K562 (cell line): ENCODE measurements around the gene KRTAP10-12. TPM values are rescaled to one million over a fixed set of nuclear protein-coding genes. Genes with fewer than 3 reads are reported as not detected.

Source experiments
- ATAC-seq: fragments of 200-7000 bp; cut with Tn5 transposase; 3 replicates; pipeline ENCODE4 v1.9.1; 2020; ENCODE audit warnings: moderate library complexity
- BruUV-seq: library from RNA; stranded (reverse); fragments of 400-500 nt; replicated peaks from 2 replicates; lab custom pipeline; 2021; lab: Mats Ljungman, UMichigan
- CTCF ChIA-PET: fragments of 300-600 bp; formaldehyde crosslinking; extraction: SDS; loops from one replicate; lab custom pipeline; 2021; ENCODE audit warnings: low intra/inter-chr PET ratio; lab: Yijun Ruan, JAX
- POLR2A ChIA-PET: fragments of 300-600, 350-650 bp; sonication (Branson Sonifier 250); formaldehyde crosslinking; extraction: SDS; loops from one replicate; lab custom pipeline; 2021; ENCODE audit warnings: antibody characterized with exemption, inconsistent platforms; lab: Yijun Ruan, JAX
- DNase-seq, 4 experiments: peaks; one replicate each; pipeline versions ENCODE4 v3.0.0 to v3.0.0-alpha.2; 2011 to 2018; ENCODE audit warnings: low spot score in 3 of 4, mixed read lengths in 3 of 4; ENCODE audit errors: extremely low read depth in 1 of 4
- FAIRE-seq: peaks from 2 replicates; lab custom pipeline; 2011; peaks lifted over from hg19 to GRCh38; lab: Jason Lieb, UNC
- H2AFZ ChIP-seq: 2 replicates; pipeline ENCODE4 v1.6.0; 2011; ENCODE audit warnings: low read depth, low read length, control low read depth, inconsistent platforms
- H3K27ac ChIP-seq: fragments of 200-600 bp; 3 replicates; pipeline ENCODE4 v1.8.0; 2011; ENCODE audit warnings: low read depth, mild to moderate bottlenecking, control low read depth, inconsistent platforms, low read length, moderate library complexity, mixed read lengths; ENCODE audit errors: extremely low read depth
- H3K27me3 ChIP-seq, 2 experiments: fragments of 300-600 bp in 1 of 2; 2 replicates in 1 of 2; 3 replicates in 1 of 2; pipeline versions ENCODE4 v1.6.0 to v1.8.0; 2011; ENCODE audit warnings: inconsistent platforms in 2 of 2, low read length in 2 of 2, mild to moderate bottlenecking in 1 of 2, mixed read lengths in 1 of 2, moderate library complexity in 1 of 2; ENCODE audit not compliant: control insufficient read depth in 2 of 2, insufficient read depth in 2 of 2
- H3K36me3 ChIP-seq: fragments of 300-600 bp; 3 replicates; pipeline ENCODE4 v1.8.0; 2011; ENCODE audit warnings: mild to moderate bottlenecking, low read length, inconsistent platforms; ENCODE audit not compliant: control insufficient read depth, insufficient read depth
- H3K4me1 ChIP-seq, 2 experiments: fragments of 200-600 bp in 1 of 2; replicated peaks in 1 of 2; 2 replicates in 1 of 2; 3 replicates in 1 of 2; pipeline versions ENCODE4 v1.5.1 to v1.8.0; 2011; ENCODE audit warnings: inconsistent platforms in 2 of 2, low read length in 2 of 2, mild to moderate bottlenecking in 1 of 2, mixed read lengths in 1 of 2, moderate library complexity in 1 of 2; ENCODE audit not compliant: control insufficient read depth in 2 of 2, insufficient read depth in 2 of 2
- H3K4me2 ChIP-seq: 2 replicates; pipeline ENCODE4 v1.6.1; 2011; ENCODE audit warnings: low read length, control low read depth, inconsistent platforms, mixed read lengths; ENCODE audit not compliant: insufficient read depth
- H3K4me3 ChIP-seq: fragments of 200-600 bp; sonication (generic), shearing (Covaris generic); 2 replicates; pipeline ENCODE4 v1.5.1; 2016; ENCODE audit warnings: control low read depth, inconsistent platforms
- H3K79me2 ChIP-seq: fragments of 200-600 bp; 3 replicates; pipeline ENCODE4 v1.8.0; 2011; ENCODE audit warnings: low read length, inconsistent platforms; ENCODE audit not compliant: control insufficient read depth, insufficient read depth
- H3K9ac ChIP-seq, 2 experiments: 2 replicates each; pipeline versions ENCODE4 v1.6.0 to v1.6.1; 2011; ENCODE audit warnings: low read depth in 2 of 2, low read length in 2 of 2, control low read depth in 1 of 2, inconsistent platforms in 1 of 2, mild to moderate bottlenecking in 1 of 2, mixed read lengths in 1 of 2; ENCODE audit not compliant: insufficient read depth in 1 of 2
- H3K9me1 ChIP-seq: one replicate; pipeline ENCODE4 v1.6.0; 2011; ENCODE audit warnings: inconsistent platforms, mild to moderate bottlenecking, low read length, moderate library complexity; ENCODE audit not compliant: control insufficient read depth, insufficient read depth
- H3K9me3 ChIP-seq: replicated peaks from 2 replicates; pipeline ENCODE4 v1.5.1; 2011; ENCODE audit warnings: low read depth, low read length, inconsistent platforms; ENCODE audit not compliant: control insufficient read depth, insufficient read depth
- H4K20me1 ChIP-seq: replicated peaks from 2 replicates; pipeline ENCODE4 v1.6.1; 2011; ENCODE audit warnings: low read length, inconsistent platforms, mixed read lengths; ENCODE audit not compliant: control insufficient read depth, insufficient read depth
- CEBPB ChIP-seq: fragments of 450-650 bp; IDR thresholded peaks from 2 replicates; pipeline ENCODE4 v1.6.1; 2016; ENCODE audit warnings: missing genetic modification characterization, missing compliant biosample characterization
- CEBPG ChIP-seq, 3 experiments: fragments of 200-800 bp in 1 of 3; sonication (Bioruptor generic) in 1 of 3; sonication (generic) in 1 of 3; formaldehyde crosslinking in 1 of 3; IDR thresholded peaks in 2 of 3; conservative IDR thresholded peaks in 1 of 3; 2 replicates each; pipeline versions ENCODE4 v1.6.1 to v1.8.0; 2016 to 2022; ENCODE audit warnings: missing compliant biosample characterization in 2 of 3, missing genetic modification characterization in 2 of 3, mild to moderate bottlenecking in 1 of 3, missing genetic modification reagents in 1 of 3
- RBM25 ChIP-seq: fragments of 200-400 bp; formaldehyde crosslinking; IDR thresholded peaks from 2 replicates; pipeline ENCODE4 v1.6.1; 2018; ENCODE audit warnings: low read length, low read depth, moderate library complexity; ENCODE audit not compliant: severe bottlenecking
- YY1 ChIP-seq, 3 experiments: IDR thresholded peaks; 2 replicates each; pipeline ENCODE4 v1.6.1; 2011; ENCODE audit warnings: low read length in 2 of 3, mild to moderate bottlenecking in 2 of 3, moderate library complexity in 2 of 3, borderline replicate concordance in 1 of 3, control low read depth in 1 of 3, low read depth in 1 of 3; ENCODE audit not compliant: insufficient read depth in 3 of 3, insufficient replicate concordance in 2 of 3, control insufficient read depth in 1 of 3, insufficient read length in 1 of 3; ENCODE audit errors: extremely low read depth in 1 of 3
- ZNF696 ChIP-seq: fragments of 250-450 bp; sonication (Bioruptor Pico); conservative IDR thresholded peaks from 2 replicates; pipeline ENCODE4 v1.4.0; 2020; ENCODE audit warnings: mild to moderate bottlenecking, moderate library complexity
- WGBS: fragments of 100-300 bp; shearing (Covaris generic); methylation state at CpG from one replicate; pipeline ENCODE4 v1.1.6; 2016; ENCODE audit warnings: low coverage, mixed read lengths; ENCODE audit not compliant: insufficient coverage; ENCODE audit errors: missing lambda C conversion rate; 5-methylcytosine and 5-hydroxymethylcytosine counted together
- in situ Hi-C: fragments of 300-500 bp; cut with MboI; formaldehyde crosslinking; loops from 4 replicates; pipeline ENCODE4 v1.15.0; 2018; ENCODE audit warnings: inconsistent platforms, mixed read lengths
- intact Hi-C: fragments of 100-400 bp; cut with micrococcal nuclease; formaldehyde crosslinking; loops from 2 replicates; pipeline ENCODE4 v1.14.2; 2022
- polyA plus RNA-seq, 8 experiments: library from polyadenylated mRNA; depleted of rRNA in 4 of 8; stranded (reverse) in 5 of 8; unstranded in 3 of 8; fragments of >200 nt; fragmentation: Nextera tagmentation in 2 of 8; fragmentation: Illumina TruSeq in 1 of 8; extraction: Ambion mirVana in 2 of 8; extraction: Trizol in 1 of 8; gene quantifications; 2 replicates each; pipeline versions ENCODE4 v1.2.1 to v1.2.3, GENCODE V29; 2011 to 2014; ENCODE audit warnings: inconsistent platforms in 1 of 8, missing spikeins in 1 of 8
- total RNA-seq, 7 experiments: library from RNA; depleted of rRNA in 6 of 7; stranded (reverse); fragments of >200 nt in 6 of 7; fragmentation: Illumina TruSeq in 2 of 7; extraction: Trizol in 2 of 7; gene quantifications; 2 replicates each; pipeline versions ENCODE4 v1.2.1 to v1.2.3, GENCODE V29; 2011 to 2021; ENCODE audit warnings: low replicate concordance in 1 of 7

KRTAP10-12 gene
- total and polyA plus RNA-seq, 9 of the 15 experiments (the other 6 are each of a cell fraction or from before 2014, with no cell fraction given), result not detected

DNA sequence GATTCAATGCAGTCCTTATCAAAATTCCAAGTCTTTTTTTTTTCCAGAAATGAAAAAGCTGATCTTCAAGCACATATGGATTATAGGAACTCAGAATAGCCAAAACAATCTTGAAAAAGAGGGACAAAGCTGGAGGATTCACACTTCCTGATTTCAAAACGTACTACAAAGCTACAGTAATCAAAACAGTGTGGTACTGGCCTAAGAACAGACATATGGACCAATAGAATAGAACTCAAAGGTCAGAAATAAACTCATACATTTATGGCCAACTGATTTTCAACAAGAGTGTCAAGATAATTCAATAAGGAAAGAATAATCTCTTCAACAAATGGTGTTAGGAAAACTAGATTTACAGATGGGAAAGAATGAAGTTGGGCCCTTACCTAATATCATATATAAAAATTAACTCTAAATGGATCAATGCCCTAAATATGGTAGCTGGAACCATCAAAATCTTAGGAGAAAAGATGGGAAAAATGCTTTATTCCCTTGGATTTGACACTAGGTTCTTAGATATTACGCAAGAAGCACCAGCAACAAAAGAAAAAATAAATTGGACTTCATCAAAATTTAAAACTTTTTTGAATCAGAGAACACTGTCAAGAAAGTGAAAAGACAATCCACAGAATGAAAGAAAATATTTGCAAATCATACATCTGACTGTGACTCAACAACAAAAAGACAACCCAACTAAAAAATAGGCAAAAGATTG, 4.0 kb upstream of the KRTAP10-12 start:
- intact Hi-C loops, result no loop called here
- no peak overlapping the region for H3K4me2 ChIP-seq
- peaks cover 15 to 42% of the 10 kb centered on the region in 2 experiments; a peak in 3 of 5 replicates for H3K27me3 ChIP-seq
- no TSS peak for BruUV-seq
- POLR2A ChIA-PET, result interaction anchor here (0.6 to 1.1 kb wide), 2 partner anchors 11 to 16 kb away, joined by 3 read pairs; partner anchors contain the start of gene KRTAP12-1
- H4K20me1 ChIP-seq, result no peaks in the 10 kb centered on the region
- H3K4me1 ChIP-seq, result no peaks in the 10 kb centered on the region
- no peaks in the 10 kb centered on the region for H3K36me3 ChIP-seq
- TF ChIP-seq CEBPG (CRISPR knock-in tag; IDR thresholded peaks at IDR 0.05) (no peak), CEBPG (tag; conservative IDR thresholded peaks at IDR 0.05 in 1 of 2, IDR thresholded peaks at IDR 0.05 in 1 of 2) (peak; percentile 62 to 84), RBM25 (peak; percentile 75), CEBPB (tag) (peak; percentile 64), YY1 (IDR thresholded peaks at IDR 0.05; ENCODE audit: borderline replicate concordance in 1 of 3, control insufficient read depth in 1 of 3, extremely low read depth in 1 of 3, insufficient read depth in 3 of 3, insufficient read length in 1 of 3, insufficient replicate concordance in 2 of 3, low read depth in 1 of 3, low read length in 2 of 3) (no peak), ZNF696 (no peak)
- H3K9me3 ChIP-seq, result no peaks in the 10 kb centered on the region; the same call in 1 of the 2 replicates
- H3K4me3 ChIP-seq, result no peak overlapping the region
- H3K9me1 ChIP-seq, result no peaks in the 10 kb centered on the region
- no peak for DNase-seq
- no peak overlapping the region for H3K9ac ChIP-seq
- no peak for ATAC-seq
- CTCF ChIA-PET, result no interaction called here
- H3K79me2 ChIP-seq, result no peaks in the 10 kb centered on the region
- FAIRE-seq, result no peak
- WGBS, result 16% methylated on average over 2 of the region's 2 CpGs
- H2AFZ ChIP-seq, result no peak overlapping the region
- in situ Hi-C loops, result no loop called here
- no peak overlapping the region for H3K27ac ChIP-seq
